Measurements from ENCODE around the gene BOLL.
"Not testable (repeated sequence)": the region's sequence is repeated elsewhere in the genome, so short reads cannot be mapped to it uniquely, and the experiment has no call there.

Gene BOLL

GRCh38 chr2:197799068-197799467 is 13.9 kb upstream of the BOLL start:
- in situ Hi-C loops (cut with HindIII; ENCODE audit: low sequenced_read_pairs), result no loop called here

- in situ Hi-C loops (cut with HindIII; ENCODE audit: low sequenced_read_pairs), result no loop called here
Observed at GRCh38 chr2:197798187-197798586, 13.1 kb upstream of the BOLL start.

GRCh38 chr2:197795277-197795676 is 10.2 kb upstream of the BOLL start:
- in situ Hi-C loops (cut with HindIII; ENCODE audit: low sequenced_read_pairs), result no loop called here

- in situ Hi-C loops (cut with HindIII; ENCODE audit: low sequenced_read_pairs), result no loop called here
Observed at GRCh38 chr2:197793456-197793855, 8.3 kb upstream of the BOLL start.

- in situ Hi-C loops (cut with HindIII; ENCODE audit: low sequenced_read_pairs), result no loop called here
Observed at GRCh38 chr2:197786010-197786877, 1.1 kb upstream of the BOLL start.

GRCh38 chr2:197782126-197782525 is 3.0 kb downstream of the BOLL start:
- in situ Hi-C loops (cut with HindIII; ENCODE audit: low sequenced_read_pairs), result no loop called here

- in situ Hi-C loops (cut with HindIII; ENCODE audit: low sequenced_read_pairs), result no loop called here
Observed at GRCh38 chr2:197779261-197779660, 5.9 kb downstream of the BOLL start.

- in situ Hi-C loops (cut with HindIII; ENCODE audit: low sequenced_read_pairs), result no loop called here
Observed at GRCh38 chr2:197777823-197778407, 7.2 kb downstream of the BOLL start.

- in situ Hi-C loops (cut with HindIII; ENCODE audit: low sequenced_read_pairs), result no loop called here
Observed at GRCh38 chr2:197760293-197760657, 24.8 kb downstream of the BOLL start.

- in situ Hi-C loops (cut with HindIII; ENCODE audit: low sequenced_read_pairs), result no loop called here
Observed at GRCh38 chr2:197759625-197760292, 25.4 kb downstream of the BOLL start.

- in situ Hi-C loops (cut with HindIII; ENCODE audit: low sequenced_read_pairs), result no loop called here
Observed at GRCh38 chr2:197759013-197759412, 26.1 kb downstream of the BOLL start.

GRCh38 chr2:197740200-197740599 is 44.9 kb downstream of the BOLL start:
- in situ Hi-C loops (cut with HindIII; ENCODE audit: low sequenced_read_pairs), result no loop called here

- in situ Hi-C loops (cut with HindIII; ENCODE audit: low sequenced_read_pairs), result not testable (repeated sequence)
Observed at GRCh38 chr2:197728555-197729544, 56.3 kb downstream of the BOLL start.

- in situ Hi-C loops (cut with HindIII; ENCODE audit: low sequenced_read_pairs), result no loop called here
Observed at GRCh38 chr2:197727011-197727410, 58.1 kb downstream of the BOLL start.

GRCh38 chr2:197717863-197718262 is 67.3 kb downstream of the BOLL start:
- in situ Hi-C loops (cut with HindIII; ENCODE audit: low sequenced_read_pairs), result no loop called here

GRCh38 chr2:197713271-197713670 is 71.8 kb downstream of the BOLL start:
- in situ Hi-C loops (cut with HindIII; ENCODE audit: low sequenced_read_pairs), result no loop called here

- in situ Hi-C loops (cut with HindIII; ENCODE audit: low sequenced_read_pairs), result no loop called here
Observed at GRCh38 chr2:197711578-197711977, 73.5 kb downstream of the BOLL start.

- in situ Hi-C loops (cut with HindIII; ENCODE audit: low sequenced_read_pairs), result no loop called here
Observed at GRCh38 chr2:197710424-197711042, 74.6 kb downstream of the BOLL start.

- in situ Hi-C loops (cut with HindIII; ENCODE audit: low sequenced_read_pairs), result not testable (repeated sequence)
Observed at GRCh38 chr2:197709140-197709539, 76.0 kb downstream of the BOLL start.

- in situ Hi-C loops (cut with HindIII; ENCODE audit: low sequenced_read_pairs), result no loop called here
Observed at GRCh38 chr2:197708331-197708730, 76.8 kb downstream of the BOLL start.
